HL-60/S4 treated with phorbol 12-myristate 13-acetate at 8.2 ng/mL for 4 days and 3 days (cell line): Measurements from ENCODE around the gene PCDHGB1.
"Not testable (repeated sequence)": the region's sequence is repeated elsewhere in the genome, so short reads cannot be mapped to it uniquely, and the experiment has no call there.

Source experiments
- in situ Hi-C: fragments of 300-500 bp; cut with MboI; formaldehyde crosslinking; loops from 2 replicates; pipeline ENCODE4 v1.15.0; 2022; ENCODE audit warnings: low sequenced_read_pairs

The PCDHGB1 gene

GRCh38 chr5:141349917-141350619 is at the start of gene PCDHGB1:
Gene PCDHGB1, plus strand, starts transcription at chr5:141350099. Its CDS starts 162 bp downstream, at chr5:141350261.
- in situ Hi-C loops = no loop called here

- in situ Hi-C loops = no loop called here
Measured at GRCh38 chr5:141303756-141304155, 46.1 kb upstream of the PCDHGB1 start, which contains the start of gene SLC25A2. Gene SLC25A2, minus strand, starts transcription at chr5:141304049. Its CDS starts 184 bp downstream, at chr5:141303865.

GRCh38 chr5:141306630-141307029 is 43.3 kb upstream of the PCDHGB1 start:
- in situ Hi-C loops = no loop called here

- in situ Hi-C loops = no loop called here
Measured at GRCh38 chr5:141313711-141314110, 36.2 kb upstream of the PCDHGB1 start.

GRCh38 chr5:141316963-141317362 is 32.9 kb upstream of the PCDHGB1 start:
- in situ Hi-C loops = not testable (repeated sequence)

- in situ Hi-C loops = no loop called here
Measured at GRCh38 chr5:141319202-141319601, 30.7 kb upstream of the PCDHGB1 start.

- in situ Hi-C loops = no loop called here
Measured at GRCh38 chr5:141319699-141320098, 30.2 kb upstream of the PCDHGB1 start.

GRCh38 chr5:141320225-141321169 is 29.4 kb upstream of the PCDHGB1 start, which contains the start of gene TAF7:
Gene TAF7, minus strand, starts transcription at chr5:141320784. Its CDS starts 740 bp downstream, at chr5:141320044.
- in situ Hi-C loops = no loop called here

GRCh38 chr5:141322261-141322660 is 27.6 kb upstream of the PCDHGB1 start:
- in situ Hi-C loops = no loop called here

GRCh38 chr5:141326088-141326854 is 23.6 kb upstream of the PCDHGB1 start:
- in situ Hi-C loops = no loop called here

- in situ Hi-C loops = no loop called here
Measured at GRCh38 chr5:141328231-141328630, 21.7 kb upstream of the PCDHGB1 start.

GRCh38 chr5:141330299-141331080 is 19.4 kb upstream of the PCDHGB1 start, which contains the start of gene PCDHGA1:
Gene PCDHGA1, plus strand, starts transcription at chr5:141330514.
- in situ Hi-C loops = no loop called here

GRCh38 chr5:141332571-141332970 is 17.3 kb upstream of the PCDHGB1 start:
- in situ Hi-C loops = not testable (repeated sequence)

GRCh38 chr5:141338538-141339306 is 11.2 kb upstream of the PCDHGB1 start, which contains the start of gene PCDHGA2:
Gene PCDHGA2, plus strand, starts transcription at chr5:141338760.
- in situ Hi-C loops = no loop called here

- in situ Hi-C loops = not testable (repeated sequence)
Measured at GRCh38 chr5:141340781-141341354, 9.0 kb upstream of the PCDHGB1 start.

- in situ Hi-C loops = no loop called here
Measured at GRCh38 chr5:141342773-141343172, 7.1 kb upstream of the PCDHGB1 start.

- in situ Hi-C loops = no loop called here
Measured at GRCh38 chr5:141343242-141343952, 6.5 kb upstream of the PCDHGB1 start, which contains the start of gene PCDHGA3. Gene PCDHGA3, plus strand, starts transcription at chr5:141343829. Its CDS starts 205 bp downstream, at chr5:141344034.

GRCh38 chr5:141343953-141344463 is 5.9 kb upstream of the PCDHGB1 start:
- in situ Hi-C loops = no loop called here
